Cardiac muscle cell (in vitro differentiated cells and primary cell): ENCODE data around the gene ABCG1. TPM values are rescaled to one million over a fixed set of nuclear protein-coding genes. Genes with fewer than 3 reads are reported as not detected.

Experiments used
- DNase-seq, 2 donors: peaks; one replicate each; pipeline versions ENCODE4 v3.0.0 to v3.0.0-alpha.2; 2010 to 2017; ENCODE audit warnings: low read depth in 1 of 2, low spot score in 1 of 2
- H3K27ac ChIP-seq: fragments of 200-600 bp; sonication (generic); 2 replicates; pipeline ENCODE4 v1.5.1; 2016
- H3K27me3 ChIP-seq: fragments of 200-600 bp; sonication (generic); 2 replicates; pipeline ENCODE4 v1.6.0; 2016; ENCODE audit warnings: control low read depth
- H3K36me3 ChIP-seq: fragments of 200-600 bp; sonication (generic); 2 replicates; pipeline ENCODE4 v1.5.1; 2016; ENCODE audit warnings: control low read depth
- H3K4me1 ChIP-seq: fragments of 200-600 bp; sonication (generic); 2 replicates; pipeline ENCODE4 v1.8.1; 2017; ENCODE audit warnings: low read depth, mild to moderate bottlenecking, mixed run types
- H3K4me3 ChIP-seq: fragments of 200-600 bp; sonication (generic); 2 replicates; pipeline ENCODE4 v1.5.1; 2016; ENCODE audit warnings: mild to moderate bottlenecking
- H3K9me3 ChIP-seq: fragments of 200-600 bp; sonication (generic); 2 replicates; pipeline ENCODE4 v1.5.1; 2017; ENCODE audit warnings: low read depth, mild to moderate bottlenecking, control low read depth
- CTCF ChIP-seq: IDR thresholded peaks from 2 replicates; pipeline ENCODE4 v1.5.1; 2012; ENCODE audit warnings: low read depth, mild to moderate bottlenecking, low read length
- polyA plus RNA-seq: library from polyadenylated mRNA; unstranded; fragments of >200 nt; fragmentation: Nextera tagmentation; extraction: Ambion mirVana; gene quantifications from 2 replicates; pipeline ENCODE4 v1.2.1, GENCODE V29; 2016
- total RNA-seq: library from RNA; depleted of rRNA; stranded (reverse); fragments of >200 nt; gene quantifications from 2 replicates; pipeline ENCODE4 v1.2.3, GENCODE V29; 2016

The ABCG1 gene
- total RNA-seq: 4.9 and 5.4 TPM in 2 replicates
- polyA plus RNA-seq: 2.6 and 4.0 TPM in 2 replicates

- Histone ChIP-seq H3K4me1 (no peaks in the 10 kb centered on the region), H3K9me3 (no peaks in the 10 kb centered on the region), H3K27ac (no peak within 1 kb of the TSS), H3K36me3 (no peaks in the 10 kb centered on the region), H3K27me3 (peaks cover 31% of the 10 kb centered on the region), H3K4me3 (peak within 1 kb of the TSS; percentile 78)
- DNase-seq: peak; percentile 33 to 76
- no peak for TF ChIP-seq CTCF
Observed at GRCh38 chr21:42218836-42219605, at the start of gene ABCG1. Gene ABCG1 (plus strand): TSS chr21:42219140. CDS start chr21:42219263, 123 bp downstream.

- Histone ChIP-seq H3K27me3 (no peaks in the 10 kb centered on the region), H3K4me3 (no peak overlapping the region), H3K4me1 (no peaks in the 10 kb centered on the region), H3K36me3 (no peaks in the 10 kb centered on the region), H3K9me3 (no peaks in the 10 kb centered on the region), H3K27ac (no peak overlapping the region)
- TF ChIP-seq CTCF: no peak
- DNase-seq: no peak
Observed at GRCh38 chr21:42169758-42170157, 49.2 kb upstream of the ABCG1 start.

GRCh38 chr21:42171091-42172053 is 47.6 kb upstream of the ABCG1 start:
- Histone ChIP-seq H3K9me3 (no peaks in the 10 kb centered on the region), H3K36me3 (no peaks in the 10 kb centered on the region), H3K4me3 (no peak overlapping the region), H3K27me3 (no peaks in the 10 kb centered on the region), H3K27ac (no peak overlapping the region), H3K4me1 (no peaks in the 10 kb centered on the region)
- no peak for TF ChIP-seq CTCF
- no peak for DNase-seq

- Histone ChIP-seq H3K27ac (no peak overlapping the region), H3K4me1 (no peaks in the 10 kb centered on the region), H3K36me3 (no peaks in the 10 kb centered on the region), H3K27me3 (peaks cover 4% of the 10 kb centered on the region), H3K9me3 (no peaks in the 10 kb centered on the region), H3K4me3 (no peak overlapping the region)
- TF ChIP-seq CTCF: no peak
- no peak for DNase-seq
Observed at GRCh38 chr21:42172596-42173483, 46.1 kb upstream of the ABCG1 start.

GRCh38 chr21:42174173-42174572 is 44.8 kb upstream of the ABCG1 start:
- H3K36me3 ChIP-seq: no peaks in the 10 kb centered on the region
- H3K4me1 ChIP-seq: no peaks in the 10 kb centered on the region
- TF ChIP-seq CTCF: no peak
- no peak for DNase-seq
- H3K9me3 ChIP-seq: no peaks in the 10 kb centered on the region
- no peak overlapping the region for H3K4me3 ChIP-seq
- H3K27ac ChIP-seq: no peak overlapping the region
- peaks cover 4% of the 10 kb centered on the region for H3K27me3 ChIP-seq
